GM18520 (cell line): ENCODE data around the gene TPI1.

Experiments
- ATAC-seq: cut with Tn5 transposase; IDR thresholded peaks from one replicate; pipeline ENCODE4 v1.9.1; 2021; ENCODE audit not compliant: unreplicated experiment

The TPI1 gene

GRCh38 chr12:6916426-6917200 is 49.3 kb downstream of the TPI1 start:
- ATAC-seq = no peak

- no peak for ATAC-seq
Observed at GRCh38 chr12:6917491-6918231, 50.3 kb downstream of the TPI1 start.

GRCh38 chr12:6919588-6919987 is 52.3 kb downstream of the TPI1 start:
- ATAC-seq = no peak
